GM19452 (cell line): ENCODE results near the gene P2RX1.
"Not testable (repeated sequence)": the region's sequence is repeated elsewhere in the genome, so short reads cannot be mapped to it uniquely, and the experiment has no call there.

Experiments
- ATAC-seq: cut with Tn5 transposase; IDR thresholded peaks from one replicate; pipeline ENCODE4 v1.9.1; 2021; ENCODE audit not compliant: unreplicated experiment

P2RX1 gene

GRCh38 chr17:3861761-3862681, 54.2 kb downstream of the P2RX1 start:
- no peak for ATAC-seq

GRCh38 chr17:3860939-3861700, 55.1 kb downstream of the P2RX1 start:
- ATAC-seq, result no peak

- no peak for ATAC-seq
These were observed 56.3 kb downstream of the P2RX1 start for GRCh38 chr17:3859940-3860339.

GRCh38 chr17:3857261-3858105, 58.8 kb downstream of the P2RX1 start:
- no peak for ATAC-seq

GRCh38 chr17:3854204-3854603, 62.1 kb downstream of the P2RX1 start:
- ATAC-seq, result not testable (repeated sequence)

GRCh38 chr17:3852561-3852960, 63.7 kb downstream of the P2RX1 start:
- no peak for ATAC-seq

GRCh38 chr17:3851461-3852100, 64.7 kb downstream of the P2RX1 start:
- no peak for ATAC-seq

GRCh38 chr17:3848229-3848835, 67.9 kb downstream of the P2RX1 start:
- no peak for ATAC-seq

- no peak for ATAC-seq
These were observed 69.0 kb downstream of the P2RX1 start for GRCh38 chr17:3847165-3847670.
